Pancreas (tissue), 10 donors: ENCODE data around the gene WDR20. TPM values are rescaled to one million over a fixed set of nuclear protein-coding genes. Genes with fewer than 3 reads are reported as not detected.

Experiments used
- ATAC-seq, 4 donors: fragments of 200-7000 bp; cut with Tn5 transposase; one replicate each; pipeline versions ENCODE4 v1.8.0 to v1.9.1; 2020; ENCODE audit warnings: mild to moderate bottlenecking in 4 of 4, moderate library complexity in 4 of 4
- DNase-seq, 6 donors: peaks; one replicate each; pipeline ENCODE4 v3.0.0-alpha.2; 2020
- FAIRE-seq: peaks from 2 replicates; lab custom pipeline; 2012; peaks lifted over from hg19 to GRCh38; lab: Jason Lieb, UNC
- H3K27ac ChIP-seq, 4 donors: fragments of 200-600 bp; sonication (generic); 1 replicate in 3 of 4; 2 replicates in 1 of 4; pipeline versions ENCODE4 v1.5.0 to v1.8.0; 2020
- H3K27me3 ChIP-seq, 4 donors: fragments of 200-600 bp; one replicate each; pipeline ENCODE4 v1.8.0; 2021
- H3K36me3 ChIP-seq, 3 donors: fragments of 200-600 bp; sonication (generic) in 1 of 3; one replicate each; pipeline versions ENCODE4 v1.5.0 to v1.8.0; 2020 to 2021
- H3K4me1 ChIP-seq, 3 donors: fragments of 200-600 bp; one replicate each; pipeline ENCODE4 v1.8.0; 2021
- H3K4me3 ChIP-seq, 4 donors: fragments of 200-600 bp; sonication (generic) in 2 of 4; one replicate each; pipeline versions ENCODE4 v1.5.0 to v1.8.0; 2020 to 2021
- H3K9me3 ChIP-seq, 4 donors: fragments of 200-600 bp; one replicate each; pipeline ENCODE4 v1.8.0; 2021
- CTCF ChIP-seq, 4 donors: fragments of 200-600 bp; sonication (generic) in 3 of 4; IDR thresholded peaks; one replicate each; pipeline versions ENCODE4 v1.5.0 to v1.8.0; 2021; ENCODE audit warnings: antibody characterized with exemption in 4 of 4
- WGBS, 2 donors: extraction: QIAGEN DNeasy Blood & Tissue Kit; methylation state at CpG; one replicate each; pipeline ENCODE4 v1.1.7; 2013; 5-methylcytosine and 5-hydroxymethylcytosine counted together
- intact Hi-C, 3 donors: fragments of 100-400 bp; cut with DNase I; formaldehyde crosslinking; loops; one replicate each; pipeline versions ENCODE4 v1.11.1 to v1.14.2; 2022
- polyA plus RNA-seq, 2 donors: library from polyadenylated mRNA; stranded (reverse); fragments of 200-250 nt; gene quantifications; one replicate each; pipeline ENCODE4 v1.2.3, GENCODE V29; 2013
- total RNA-seq, 6 donors: library from RNA; stranded (reverse); fragmentation: NEBNext Ultra II Directional in 4 of 6; extraction: Animal tissue kit (Norgen Biotek cat#: 25700) in 4 of 6; gene quantifications; one replicate each; pipeline versions ENCODE4 v1.2.1 to v1.2.4, GENCODE V29; 2021 to 2023
- donor health status: healthy with polysubstance abuse.
- donor health status: DM: no; HTN: no; CAD: no; lungs with moderate emphysema.
- donor health status: DM: no; HTN: no; CAD: no.
- donor health status: control.
- donor health status: control.
- donor health status: Bipolar disorder and iron deficiency.
- donor health status: DM: yes; HTN: yes; CAD: no.
- donor health status: DM: no; HTN: no; CAD: no.
- donor health status: DM: no; HTN: no; CAD: no.
- donor health status: DM: yes; HTN: yes; CAD: no.

Gene WDR20
- total and polyA plus RNA-seq, 8 donors: 7.4 to 19.5 (median 14.0) TPM

- DNase-seq (no peak), ATAC-seq (no peak), FAIRE-seq (no peak)
- 88% methylated on average over 7 of the region's 7 CpGs for WGBS, 2 donors
- Histone ChIP-seq H3K4me3 (no peak overlapping the region), H3K27ac (no peak overlapping the region), H3K36me3 (peaks cover 0 to 9% (median 0%) of the 10 kb centered on the region in 3 donors), H3K27me3 (no peaks in the 10 kb centered on the region), H3K9me3 (no peaks in the 10 kb centered on the region), H3K4me1 (no peaks in the 10 kb centered on the region)
- no peak for TF ChIP-seq CTCF (IDR thresholded peaks at IDR 0.05)
- intact Hi-C loops: no loop called here
Measured at GRCh38 chr14:102225386-102225785, 85.7 kb downstream of the WDR20 start.

- ATAC-seq (no peak), FAIRE-seq (no peak), DNase-seq (peak in 1 of 6 donors; percentile 55)
- Histone ChIP-seq H3K4me1 (no peaks in the 10 kb centered on the region), H3K4me3 (no peak overlapping the region), H3K9me3 (no peaks in the 10 kb centered on the region), H3K27me3 (no peaks in the 10 kb centered on the region), H3K36me3 (peaks cover 0 to 9% (median 0%) of the 10 kb centered on the region in 3 donors), H3K27ac (no peak overlapping the region)
- WGBS, 2 donors: 73 to 78% methylated on average over 15 of the region's 15 CpGs
- intact Hi-C loops: no loop called here
- no peak for TF ChIP-seq CTCF (IDR thresholded peaks at IDR 0.05)
Measured at GRCh38 chr14:102225936-102226335, 86.2 kb downstream of the WDR20 start.

GRCh38 chr14:102226356-102227125 is 86.8 kb downstream of the WDR20 start:
- no peak overlapping the region for H3K27ac ChIP-seq
- no peak for ATAC-seq
- H3K27me3 ChIP-seq: no peaks in the 10 kb centered on the region
- H3K4me3 ChIP-seq: no peak overlapping the region
- no peaks in the 10 kb centered on the region for H3K9me3 ChIP-seq
- no peaks in the 10 kb centered on the region for H3K4me1 ChIP-seq
- TF ChIP-seq CTCF (IDR thresholded peaks at IDR 0.05): no peak
- 84 to 87% methylated on average over 27 of the region's 27 CpGs for WGBS, 2 donors
- DNase-seq: peak in 1 of 6 donors; percentile 65
- H3K36me3 ChIP-seq: peaks cover 0 to 9% (median 0%) of the 10 kb centered on the region in 3 donors
- FAIRE-seq: no peak
- intact Hi-C loops: no loop called here

GRCh38 chr14:102227184-102227964 is 87.7 kb downstream of the WDR20 start:
- no peak for TF ChIP-seq CTCF (IDR thresholded peaks at IDR 0.05)
- H3K4me3 ChIP-seq: no peak overlapping the region
- FAIRE-seq: no peak
- intact Hi-C loops: no loop called here
- no peaks in the 10 kb centered on the region for H3K27me3 ChIP-seq
- peak in 1 of 4 donors; percentile 6 for ATAC-seq
- H3K9me3 ChIP-seq: no peaks in the 10 kb centered on the region
- peaks cover 0 to 9% (median 0%) of the 10 kb centered on the region in 3 donors for H3K36me3 ChIP-seq
- DNase-seq: peak in 1 of 6 donors; percentile 61
- 79 to 81% methylated on average over 28 of the region's 28 CpGs for WGBS, 2 donors
- no peak overlapping the region for H3K27ac ChIP-seq
- H3K4me1 ChIP-seq: no peaks in the 10 kb centered on the region
